ENCODE measurements around the gene SLMAP. TPM values are rescaled to one million over a fixed set of nuclear protein-coding genes. Genes with fewer than 3 reads are reported as not detected.

Gene SLMAP
- polyA plus RNA-seq, 1 donor (not counting 4 experiments of a cell fraction or from before 2014, with no cell fraction given), result 58.0 TPM

GRCh38 chr3:57826245-57826951, 70.3 kb downstream of the SLMAP start:
- Histone ChIP-seq H3K9me1 (ENCODE audit: control insufficient read depth, extremely low read depth, insufficient read depth, low read length) (no peaks in the 10 kb centered on the region), H3K4me1 (ENCODE audit: control insufficient read depth, extremely low read depth, insufficient read depth, low read length) (peaks cover 2% of the 10 kb centered on the region), H3K4me3 (ENCODE audit: control insufficient read depth in 2 of 3, extremely low read depth in 1 of 3, insufficient read depth in 2 of 3, low read depth in 1 of 3, low read length in 3 of 3) (no peak overlapping the region), H3K9ac (ENCODE audit: control insufficient read depth, extremely low read depth, insufficient read depth, low read length) (no peak overlapping the region), H3K36me3 (ENCODE audit: control insufficient read depth in 2 of 2, extremely low read depth in 1 of 2, insufficient read depth in 2 of 2, low read length in 2 of 2) (peaks cover 2 to 3% of the 10 kb centered on the region in 2 experiments), H3K79me2 (ENCODE audit: control insufficient read depth, insufficient read depth, low read length) (peaks cover 90% of the 10 kb centered on the region), H2AFZ (ENCODE audit: control insufficient read depth, low read length) (no peak overlapping the region), H3K4me2 (ENCODE audit: control insufficient read depth, extremely low read depth, insufficient read depth, low read depth, low read length) (no peak overlapping the region), H3K9me3 (ENCODE audit: control insufficient read depth, low read depth, low read length) (no peaks in the 10 kb centered on the region), H3K27me3 (ENCODE audit: control insufficient read depth, extremely low read depth, insufficient read depth, low read length) (no peaks in the 10 kb centered on the region), H4K20me1 (ENCODE audit: control insufficient read depth, extremely low read depth, insufficient read depth, low read length) (peaks cover 4% of the 10 kb centered on the region), H3K27ac (ENCODE audit: control insufficient read depth, insufficient read depth, low read length) (no peak overlapping the region)
- no peak for DNase-seq (ENCODE audit: low read depth, low spot score)
- no peak for TF ChIP-seq EZH2 (IDR thresholded peaks at IDR 0.05; ENCODE audit: low read length)
- no peak for TF ChIP-seq CTCF (optimal IDR thresholded peaks at IDR 0.05 in 1 of 3, IDR thresholded peaks at IDR 0.05 in 1 of 3, conservative IDR thresholded peaks at IDR 0.05 in 1 of 3; ENCODE audit: extremely low read depth in 1 of 3, insufficient read depth in 2 of 3, low read length in 3 of 3)
- FAIRE-seq, result no peak
- dilution Hi-C loops (cut with MboI; ENCODE audit: extremely low pct_ligation_motif_present, low sequenced_read_pairs), result no loop called here

- H3K4me3 ChIP-seq (ENCODE audit: control insufficient read depth in 2 of 3, extremely low read depth in 1 of 3, insufficient read depth in 2 of 3, low read depth in 1 of 3, low read length in 3 of 3), result no peak overlapping the region
- H3K9me1 ChIP-seq (ENCODE audit: control insufficient read depth, extremely low read depth, insufficient read depth, low read length), result peaks cover 4% of the 10 kb centered on the region
- H3K4me2 ChIP-seq (ENCODE audit: control insufficient read depth, extremely low read depth, insufficient read depth, low read depth, low read length), result no peak overlapping the region
- H3K27ac ChIP-seq (ENCODE audit: control insufficient read depth, insufficient read depth, low read length), result no peak overlapping the region
- no peak overlapping the region for H2AFZ ChIP-seq (ENCODE audit: control insufficient read depth, low read length)
- peaks cover 89% of the 10 kb centered on the region for H3K79me2 ChIP-seq (ENCODE audit: control insufficient read depth, insufficient read depth, low read length)
- H3K36me3 ChIP-seq (ENCODE audit: control insufficient read depth in 2 of 2, extremely low read depth in 1 of 2, insufficient read depth in 2 of 2, low read length in 2 of 2), result peaks cover 2 to 8% of the 10 kb centered on the region in 2 experiments
- H4K20me1 ChIP-seq (ENCODE audit: control insufficient read depth, extremely low read depth, insufficient read depth, low read length), result peaks cover 4% of the 10 kb centered on the region
- no peaks in the 10 kb centered on the region for H3K9me3 ChIP-seq (ENCODE audit: control insufficient read depth, low read depth, low read length)
- no peak overlapping the region for H3K9ac ChIP-seq (ENCODE audit: control insufficient read depth, extremely low read depth, insufficient read depth, low read length)
- dilution Hi-C loops (cut with MboI; ENCODE audit: extremely low pct_ligation_motif_present, low sequenced_read_pairs), result no loop called here
- H3K27me3 ChIP-seq (ENCODE audit: control insufficient read depth, extremely low read depth, insufficient read depth, low read length), result no peaks in the 10 kb centered on the region
- DNase-seq (ENCODE audit: low read depth, low spot score), result no peak
- FAIRE-seq, result no peak
- TF ChIP-seq EZH2 (IDR thresholded peaks at IDR 0.05; ENCODE audit: low read length), result no peak
- no peak for TF ChIP-seq CTCF (optimal IDR thresholded peaks at IDR 0.05 in 1 of 3, IDR thresholded peaks at IDR 0.05 in 1 of 3, conservative IDR thresholded peaks at IDR 0.05 in 1 of 3; ENCODE audit: extremely low read depth in 1 of 3, insufficient read depth in 2 of 3, low read length in 3 of 3)
- no peaks in the 10 kb centered on the region for H3K4me1 ChIP-seq (ENCODE audit: control insufficient read depth, extremely low read depth, insufficient read depth, low read length)
Observed at GRCh38 chr3:57826952-57827723, 71.0 kb downstream of the SLMAP start.
